Dedifferentiated amniotic fluid mesenchymal stem cell (primary cell): ENCODE data around the gene ZNF346.

ENCODE experiments used
- DNase-seq: peaks from one replicate; pipeline ENCODE4 v3.0.0-alpha.2; 2016; ENCODE audit errors: extremely low spot score

Gene ZNF346

DNA sequence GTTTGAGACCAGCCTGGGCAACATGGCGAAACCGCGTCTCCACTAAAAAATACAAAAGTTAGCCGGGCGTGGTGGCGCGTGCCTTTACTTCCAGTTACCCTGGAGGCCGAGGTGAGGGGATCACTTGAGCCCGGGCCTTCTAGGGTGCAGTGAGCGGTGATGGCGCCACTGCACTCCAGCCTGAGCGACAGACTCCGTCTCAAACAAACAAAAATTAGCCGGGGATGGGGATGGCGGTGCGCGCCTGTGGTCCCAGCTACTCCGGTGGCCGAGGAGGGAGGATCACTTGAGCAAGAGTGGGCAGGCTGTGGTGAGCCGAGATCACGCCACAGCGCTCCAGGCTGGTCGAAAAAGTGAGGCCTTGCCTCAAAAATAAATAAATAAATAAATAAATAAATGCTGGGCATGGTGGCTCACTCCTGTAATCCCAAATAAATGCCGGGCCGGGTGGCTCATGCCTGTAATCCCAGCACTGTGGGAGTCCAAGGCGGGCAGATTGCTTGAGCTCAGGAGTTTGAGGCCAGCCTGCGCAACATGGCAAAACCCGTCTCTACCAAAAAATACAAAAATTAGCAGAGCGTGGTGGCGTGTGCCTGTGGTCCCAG lies 95.0 kb downstream of the ZNF346 start:
- no peak for DNase-seq

DNA sequence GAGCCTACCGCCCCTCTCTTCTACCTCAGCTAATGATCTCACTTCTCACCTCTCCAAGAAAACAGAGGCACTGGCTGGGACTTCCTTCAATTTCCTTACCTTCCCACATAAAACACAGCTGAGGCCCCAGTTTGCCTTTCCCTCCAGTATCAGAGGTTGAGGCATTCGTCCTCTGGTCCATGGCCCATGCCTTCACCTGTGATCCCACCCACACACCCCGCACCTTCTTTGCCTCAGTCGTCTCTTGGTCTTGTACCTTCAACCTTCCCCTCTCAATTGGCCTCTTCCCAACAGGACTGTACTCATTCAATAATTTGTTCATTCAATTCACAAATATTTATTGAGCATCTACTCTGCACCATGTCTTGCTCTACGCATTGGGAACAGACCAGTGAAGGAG lies 100.1 kb downstream of the ZNF346 start:
- no peak for DNase-seq

DNA sequence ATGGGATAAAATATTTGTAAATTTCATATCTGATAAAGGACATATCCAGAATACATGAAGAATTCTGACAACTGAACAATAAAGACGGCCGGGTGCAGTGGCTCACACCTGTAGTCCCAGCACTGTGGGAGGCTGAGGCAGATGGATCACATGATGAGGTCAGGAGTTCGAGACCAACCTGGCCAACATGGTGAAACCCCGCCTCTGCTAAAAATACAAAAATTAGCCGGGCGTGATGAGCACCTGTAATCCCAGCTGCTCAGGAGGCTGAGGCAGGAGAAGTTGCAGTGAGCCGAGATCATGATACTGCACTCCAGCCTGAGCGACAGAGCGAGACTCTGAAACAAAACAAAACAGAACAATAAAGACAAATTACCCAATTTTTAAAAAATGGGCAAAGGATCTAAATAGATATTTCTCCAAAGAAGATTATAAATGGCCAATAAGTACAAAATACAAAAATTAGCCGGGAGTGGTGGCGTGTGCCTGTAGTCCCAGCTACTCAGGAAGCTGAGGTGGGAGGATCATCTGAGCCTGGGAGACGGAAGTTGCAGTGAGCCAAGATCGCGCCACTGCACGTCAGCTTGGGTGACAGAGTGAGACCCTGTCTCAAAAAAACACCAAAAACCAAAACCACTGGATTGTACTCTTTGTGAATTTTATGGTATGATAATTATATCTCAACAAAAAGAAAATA lies 101.4 kb downstream of the ZNF346 start:
- no peak for DNase-seq

DNA sequence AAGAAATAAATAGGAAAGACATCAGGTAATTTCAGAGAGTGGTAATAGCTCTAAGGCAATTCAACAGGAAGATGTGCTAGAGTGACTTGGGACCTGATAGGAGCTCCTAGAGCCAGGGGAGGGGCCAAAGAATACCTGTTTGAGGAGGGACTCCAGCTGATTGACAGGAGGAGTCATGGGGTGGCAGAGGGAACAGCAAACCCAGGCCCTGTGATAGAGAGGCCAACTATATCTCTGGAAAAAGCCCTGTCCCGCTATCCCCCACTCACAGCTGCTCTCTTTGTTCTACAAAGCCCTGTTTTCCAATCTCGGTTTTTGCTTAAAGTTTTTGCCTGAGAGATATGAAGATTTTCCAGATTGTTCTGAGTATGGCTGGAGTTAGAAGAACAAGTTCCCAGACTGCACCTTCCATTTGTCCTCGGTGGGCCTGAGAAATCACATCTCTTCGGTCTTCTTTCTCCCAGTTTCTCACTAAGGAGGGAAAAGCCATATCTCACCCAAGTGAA lies 102.0 kb downstream of the ZNF346 start:
- DNase-seq: no peak

DNA sequence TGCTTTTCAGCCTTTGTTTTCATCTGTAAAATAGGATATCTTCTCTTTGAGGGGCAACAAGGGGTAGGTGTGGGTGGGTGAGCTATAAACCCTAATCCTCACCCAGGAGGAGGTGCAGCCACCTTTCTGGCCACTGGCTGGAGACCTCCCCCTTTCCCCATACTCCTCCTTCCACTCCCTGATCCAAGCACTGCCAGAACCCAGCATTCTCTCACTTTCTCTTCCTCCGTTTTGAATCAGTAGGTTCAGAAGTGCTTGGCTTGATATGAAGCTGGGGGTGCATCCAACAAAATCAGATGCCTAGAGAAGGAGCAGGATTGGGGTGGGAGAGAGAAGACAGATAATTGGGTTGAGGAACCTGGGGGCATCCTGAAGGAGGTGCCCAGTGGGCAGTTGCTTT lies 104.3 kb downstream of the ZNF346 start:
- DNase-seq: no peak

DNA sequence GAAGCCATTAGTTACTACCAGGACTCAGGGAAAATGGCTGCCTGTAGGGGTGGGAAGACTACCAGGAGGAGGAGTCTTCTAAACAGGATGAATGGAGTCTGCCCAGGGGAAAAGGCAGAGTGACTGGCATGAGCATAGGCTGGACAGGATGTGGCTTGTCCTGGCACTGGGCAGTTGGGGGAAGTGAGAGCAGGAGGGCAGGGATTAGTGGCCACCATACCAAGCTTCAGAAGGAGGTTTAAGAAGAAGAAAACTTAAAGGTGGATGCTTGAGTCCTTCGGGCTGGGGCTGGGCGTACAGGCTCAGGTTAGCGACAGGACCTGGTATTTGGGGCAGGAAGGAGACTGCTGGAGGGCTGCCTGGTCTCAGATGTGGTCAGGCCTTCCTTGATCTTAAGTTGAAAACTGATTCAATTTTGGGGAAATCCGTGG lies 106.1 kb downstream of the ZNF346 start:
- DNase-seq: no peak

DNA sequence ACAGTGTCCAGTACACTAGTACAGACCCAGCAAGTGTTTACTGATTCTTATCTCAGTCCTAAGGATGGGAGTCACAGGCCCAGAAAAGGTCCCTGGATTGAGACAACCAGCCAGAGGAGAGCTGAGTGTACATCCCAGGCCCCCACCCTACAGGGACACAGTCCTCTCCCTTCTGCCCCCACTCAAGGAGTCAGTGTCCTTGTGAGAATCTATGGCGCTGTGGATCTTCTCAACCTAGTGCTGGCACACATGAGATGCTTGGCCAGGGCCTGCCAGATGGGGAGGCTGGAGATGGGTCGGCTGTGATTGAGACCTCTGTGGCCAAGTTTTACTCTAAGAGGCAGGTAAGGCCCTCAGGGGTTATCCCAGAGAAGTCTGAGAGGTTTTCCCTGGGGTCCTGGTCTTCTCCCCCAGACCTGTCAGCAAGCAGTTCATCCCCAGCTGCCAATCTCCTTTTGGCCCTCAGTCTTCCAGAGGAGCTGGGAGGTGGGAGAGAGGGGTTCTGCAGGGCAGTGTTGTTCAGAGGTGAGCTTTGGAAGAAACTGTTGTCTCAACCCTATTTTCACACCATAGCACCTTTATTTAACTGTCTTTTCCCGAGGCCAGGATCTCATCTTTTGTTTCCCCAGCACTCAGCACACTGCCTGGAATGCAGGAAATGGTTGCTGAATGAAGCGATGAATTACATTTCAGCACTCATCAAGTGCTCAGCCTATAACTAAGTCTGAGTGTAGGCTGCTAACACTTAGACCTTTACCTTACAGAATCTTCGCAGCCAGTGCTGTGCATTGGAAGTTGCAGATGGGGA lies 107.9 kb downstream of the ZNF346 start:
- no peak for DNase-seq
